DOHH2 (cell line): ENCODE data around the gene NAALADL2.

Experiments
- EZH2phosphoT487 ChIP-seq: fragments of 200-600 bp; sonication (generic); IDR thresholded peaks from 2 replicates; pipeline ENCODE4 v1.6.1; 2017; ENCODE audit warnings: borderline replicate concordance, mild to moderate bottlenecking, antibody characterized with exemption, low read length, moderate library complexity, mixed read lengths
- TF ChIP-seq, protein P1 (sequence below): fragments of 200-600 bp; sonication (generic); IDR thresholded peaks from one replicate; pipeline ENCODE4 v1.5.1; 2014; ENCODE audit warnings: antibody characterized with exemption, mild to moderate bottlenecking, low read depth, low read length; ENCODE audit not compliant: poor library complexity, severe bottlenecking

DNA sequence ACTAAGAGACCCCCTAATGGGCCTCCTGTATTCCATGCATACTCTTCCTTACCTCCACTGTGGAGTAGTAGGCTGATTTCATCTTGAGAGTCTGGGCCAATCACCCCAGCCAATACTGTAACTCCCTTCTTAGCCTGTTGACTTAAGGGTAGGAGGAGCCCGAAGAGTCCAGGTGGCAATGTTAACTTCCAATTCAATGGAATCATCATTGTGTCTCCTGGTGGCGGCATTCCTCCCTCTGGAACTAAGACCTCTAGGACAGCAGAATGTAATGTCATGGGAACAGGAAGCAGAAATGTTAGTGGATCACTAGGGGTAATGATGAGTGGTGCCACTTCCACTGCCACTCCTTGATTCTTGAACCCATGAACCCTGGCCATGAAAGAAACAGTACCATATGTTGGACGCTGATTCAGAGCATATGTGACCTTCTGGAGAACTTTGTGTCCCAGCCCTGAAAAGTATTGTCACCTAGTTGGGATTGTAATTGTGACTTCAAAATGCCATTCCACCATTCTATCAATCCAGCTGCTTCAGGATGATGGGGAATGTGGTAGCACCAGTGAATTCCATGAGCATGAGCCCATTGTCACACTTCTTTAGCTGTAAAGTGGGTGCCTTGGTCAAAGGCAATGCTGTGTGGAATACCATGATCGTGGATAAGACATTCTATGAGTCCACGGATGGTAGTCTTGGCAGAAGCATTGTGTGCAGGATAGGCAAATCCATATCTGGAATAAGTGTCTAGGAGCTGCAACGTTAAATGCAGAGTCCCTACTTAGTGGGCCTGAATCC, 24.9 kb downstream of the NAALADL2 start:
- TF ChIP-seq, protein P1, sequence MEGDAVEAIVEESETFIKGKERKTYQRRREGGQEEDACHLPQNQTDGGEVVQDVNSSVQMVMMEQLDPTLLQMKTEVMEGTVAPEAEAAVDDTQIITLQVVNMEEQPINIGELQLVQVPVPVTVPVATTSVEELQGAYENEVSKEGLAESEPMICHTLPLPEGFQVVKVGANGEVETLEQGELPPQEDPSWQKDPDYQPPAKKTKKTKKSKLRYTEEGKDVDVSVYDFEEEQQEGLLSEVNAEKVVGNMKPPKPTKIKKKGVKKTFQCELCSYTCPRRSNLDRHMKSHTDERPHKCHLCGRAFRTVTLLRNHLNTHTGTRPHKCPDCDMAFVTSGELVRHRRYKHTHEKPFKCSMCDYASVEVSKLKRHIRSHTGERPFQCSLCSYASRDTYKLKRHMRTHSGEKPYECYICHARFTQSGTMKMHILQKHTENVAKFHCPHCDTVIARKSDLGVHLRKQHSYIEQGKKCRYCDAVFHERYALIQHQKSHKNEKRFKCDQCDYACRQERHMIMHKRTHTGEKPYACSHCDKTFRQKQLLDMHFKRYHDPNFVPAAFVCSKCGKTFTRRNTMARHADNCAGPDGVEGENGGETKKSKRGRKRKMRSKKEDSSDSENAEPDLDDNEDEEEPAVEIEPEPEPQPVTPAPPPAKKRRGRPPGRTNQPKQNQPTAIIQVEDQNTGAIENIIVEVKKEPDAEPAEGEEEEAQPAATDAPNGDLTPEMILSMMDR, result no peak
- TF ChIP-seq EZH2phosphoT487, result no peak
